Pulmonary artery endothelial cell (primary cell): Measurements from ENCODE around the gene TPSB2. TPM values are rescaled to one million over a fixed set of nuclear protein-coding genes. Genes with fewer than 3 reads are reported as not detected.
"Not testable (repeated sequence)": the region's sequence is repeated elsewhere in the genome, so short reads cannot be mapped to it uniquely, and the experiment has no call there.

Experiments used
- DNase-seq: peaks from one replicate; pipeline ENCODE4 v3.0.0-alpha.2; 2011; ENCODE audit warnings: low read depth, low spot score
- total RNA-seq: library from RNA; depleted of rRNA; stranded (reverse); fragments of >200 nt; gene quantifications from 2 replicates; pipeline ENCODE4 v1.2.3, GENCODE V29; 2014

TPSB2 gene
- not detected in 2 replicates for total RNA-seq

DNA sequence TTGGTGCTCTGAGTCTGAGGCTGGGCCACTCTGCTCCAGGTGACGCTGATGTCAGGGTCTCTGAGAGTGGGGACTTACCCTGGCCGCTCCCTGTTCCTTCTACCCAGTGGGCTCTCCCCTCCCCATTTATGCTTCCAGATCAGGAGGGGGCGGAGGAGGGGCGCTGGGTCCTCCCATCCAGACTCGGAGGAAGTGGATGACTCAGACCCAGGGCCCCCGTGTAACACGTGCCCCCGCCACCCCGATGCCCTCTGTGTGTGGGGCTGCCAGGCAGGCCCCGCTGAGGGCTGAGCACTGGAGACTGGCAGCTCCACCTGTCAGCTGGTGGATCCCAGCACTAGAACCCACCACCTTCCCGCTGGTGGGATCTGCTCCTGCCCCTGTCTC is at the start of gene TPSB2:
Gene TPSB2, minus strand, starts transcription at position 101 of the 387 bp plus-strand sequence. CDS start 233 bp downstream, outside the sequence.
- DNase-seq = not testable (repeated sequence)

GRCh38 chr16:1279081-1279944 is 49.3 kb upstream of the TPSB2 start:
- no peak for DNase-seq

- no peak for DNase-seq
Observed at GRCh38 chr16:1278477-1278876, 48.5 kb upstream of the TPSB2 start.

DNA sequence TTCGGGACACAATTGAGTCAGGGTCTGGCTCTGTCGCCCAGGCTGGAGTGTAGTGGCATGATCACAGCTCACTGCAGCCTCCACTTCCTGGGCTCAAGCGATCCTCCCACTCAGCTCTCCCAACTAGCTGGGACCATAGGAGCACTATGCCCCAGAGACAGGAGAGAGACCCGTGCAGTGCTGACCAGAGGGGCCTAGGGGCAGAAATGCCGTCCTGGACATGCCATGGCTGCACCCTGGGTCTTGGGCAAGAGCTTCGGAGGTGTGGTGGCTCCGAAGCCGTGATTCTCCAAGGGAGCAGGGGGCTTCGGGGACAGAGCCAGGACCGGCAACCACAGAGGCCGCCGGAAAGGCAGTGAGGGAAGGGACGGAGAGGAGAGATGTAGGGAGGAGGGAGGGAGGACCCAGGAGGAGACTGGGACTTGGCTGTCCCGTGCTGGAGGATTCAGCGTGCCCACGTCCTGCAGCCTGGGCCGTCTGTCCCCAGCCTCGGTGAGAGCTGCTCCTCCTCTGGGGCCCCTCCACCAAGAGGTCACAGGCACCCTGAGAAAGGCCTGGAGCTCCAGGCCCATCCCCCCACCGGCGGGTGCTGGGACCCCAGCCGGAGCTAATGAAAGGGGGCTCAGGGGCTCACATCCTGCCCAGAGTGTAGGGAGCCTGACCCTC is 47.8 kb upstream of the TPSB2 start:
- no peak for DNase-seq

GRCh38 chr16:1277151-1277598 is 47.2 kb upstream of the TPSB2 start:
- DNase-seq = no peak

GRCh38 chr16:1276580-1276878 is 46.5 kb upstream of the TPSB2 start:
- DNase-seq = no peak

DNA sequence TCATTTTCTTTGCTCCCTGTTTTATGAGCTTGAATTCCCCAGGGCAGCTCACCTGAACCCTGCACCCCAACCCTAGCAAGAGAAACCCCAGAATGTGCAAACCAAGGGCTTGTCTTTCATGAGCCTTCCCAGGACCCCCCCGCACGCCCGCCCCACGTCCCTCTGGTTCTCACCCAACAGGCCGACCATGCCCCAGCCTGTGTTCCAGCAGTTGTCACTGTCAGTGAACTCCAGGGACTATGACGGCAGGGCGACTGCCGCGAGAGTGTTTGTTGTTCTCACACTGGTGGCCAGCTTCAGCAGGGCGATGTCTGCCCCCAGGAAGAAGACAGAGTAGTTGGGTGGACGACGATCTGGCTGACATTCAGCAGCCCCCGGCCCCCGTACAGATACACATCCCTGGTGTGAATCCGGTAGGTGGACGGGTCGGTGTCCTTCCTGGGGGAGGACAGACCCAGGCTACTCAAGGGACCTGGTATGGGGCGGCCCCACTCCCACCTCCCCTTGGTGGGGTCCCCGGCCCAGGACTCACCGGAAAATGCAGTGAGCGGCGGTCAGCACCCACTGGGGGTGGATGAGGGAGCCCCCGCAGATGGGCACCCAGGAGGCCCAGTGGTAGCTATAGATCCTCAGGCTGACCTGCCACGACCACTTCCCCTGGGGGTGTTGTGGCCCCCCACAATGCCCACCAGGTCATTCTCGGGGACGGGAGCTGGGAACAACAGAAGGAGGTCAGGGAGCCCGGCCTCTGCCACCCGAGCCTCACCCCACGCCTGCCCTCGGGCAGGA is 46.0 kb upstream of the TPSB2 start:
- no peak for DNase-seq

DNA sequence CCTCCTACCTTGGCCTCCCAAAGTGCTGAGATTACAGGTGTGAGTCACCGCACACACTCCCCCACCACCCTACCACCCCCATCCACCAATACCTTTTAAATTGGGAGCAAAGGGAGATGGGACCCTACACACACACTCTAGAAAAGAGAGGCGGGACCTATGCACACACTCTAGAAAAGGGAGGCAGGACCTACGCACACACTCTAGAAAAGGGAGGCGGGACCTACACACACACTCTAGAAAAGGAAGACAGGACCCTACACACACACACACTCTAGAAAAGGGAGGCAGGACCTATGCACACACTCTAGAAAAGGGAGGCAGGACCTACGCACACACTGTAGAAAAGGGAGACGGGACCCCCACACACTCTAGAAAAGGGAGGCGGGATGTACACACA is 44.8 kb upstream of the TPSB2 start:
- DNase-seq = no peak

DNA sequence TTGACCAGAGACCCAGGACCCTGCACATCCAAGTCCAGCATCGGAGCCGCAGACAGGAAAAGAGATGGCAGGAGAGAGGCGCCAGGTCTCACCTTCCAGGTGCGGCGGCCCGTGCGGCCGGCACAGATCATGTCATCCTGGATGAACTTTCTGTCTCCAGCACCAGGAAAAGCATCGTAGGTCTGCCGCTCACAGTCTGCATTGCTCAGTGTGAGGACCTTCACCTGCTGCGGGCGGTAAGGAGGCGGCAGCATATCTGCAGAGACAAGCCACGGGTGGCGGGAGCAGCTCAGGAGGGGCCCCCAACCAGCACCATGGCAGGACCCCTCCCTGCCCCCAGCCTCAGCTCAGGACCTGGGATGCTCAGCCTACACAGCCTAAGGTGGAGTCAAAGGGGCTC is 43.8 kb upstream of the TPSB2 start:
- DNase-seq = no peak

GRCh38 chr16:1272453-1273198 is 42.6 kb upstream of the TPSB2 start:
- DNase-seq = no peak

GRCh38 chr16:1271724-1272413 is 41.9 kb upstream of the TPSB2 start:
- not testable (repeated sequence) for DNase-seq

DNA sequence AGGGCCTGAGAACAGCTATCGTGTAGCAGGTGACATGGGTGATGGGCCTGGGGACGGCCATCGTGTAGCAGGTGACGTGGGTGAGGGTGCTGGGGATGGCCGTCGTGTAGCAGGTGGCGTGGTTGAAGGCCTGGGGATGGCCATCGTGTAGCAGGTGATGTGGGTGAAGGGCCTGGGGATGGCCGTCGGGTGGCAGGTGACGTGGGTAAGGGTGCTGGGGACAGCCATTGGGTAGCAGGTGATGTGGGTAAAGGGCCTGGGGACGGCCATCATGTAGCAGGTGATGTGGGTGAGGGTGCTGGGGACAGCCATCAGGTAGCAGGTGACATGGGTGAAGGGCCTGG is 41.4 kb upstream of the TPSB2 start:
- DNase-seq = no peak

GRCh38 chr16:1269418-1269817 is 39.4 kb upstream of the TPSB2 start:
- DNase-seq = not testable (repeated sequence)

DNA sequence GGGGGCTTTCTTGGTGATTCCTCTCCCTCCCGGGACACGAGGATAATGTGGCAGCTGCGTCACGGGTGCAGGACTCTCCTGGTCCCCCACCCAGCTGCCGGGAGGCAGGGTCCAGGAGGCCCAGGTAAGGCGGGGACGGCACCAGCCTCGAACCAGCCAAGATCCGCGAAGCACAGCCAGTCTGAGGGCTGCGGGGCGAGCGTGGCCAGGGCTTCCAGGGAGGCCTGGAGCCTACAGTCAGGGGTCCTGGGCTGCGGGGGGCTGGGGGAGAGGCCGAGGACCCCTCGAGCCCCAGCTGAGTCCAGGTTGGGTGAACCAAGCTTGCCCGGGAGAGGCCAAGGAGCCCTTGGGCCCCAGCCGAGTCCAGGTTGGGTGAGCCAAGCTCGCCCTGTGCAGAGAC is 35.8 kb upstream of the TPSB2 start:
- DNase-seq = no peak

GRCh38 chr16:1265090-1265630 is 35.2 kb upstream of the TPSB2 start:
- DNase-seq = no peak

GRCh38 chr16:1264345-1265089 is 34.5 kb upstream of the TPSB2 start:
- no peak for DNase-seq

DNA sequence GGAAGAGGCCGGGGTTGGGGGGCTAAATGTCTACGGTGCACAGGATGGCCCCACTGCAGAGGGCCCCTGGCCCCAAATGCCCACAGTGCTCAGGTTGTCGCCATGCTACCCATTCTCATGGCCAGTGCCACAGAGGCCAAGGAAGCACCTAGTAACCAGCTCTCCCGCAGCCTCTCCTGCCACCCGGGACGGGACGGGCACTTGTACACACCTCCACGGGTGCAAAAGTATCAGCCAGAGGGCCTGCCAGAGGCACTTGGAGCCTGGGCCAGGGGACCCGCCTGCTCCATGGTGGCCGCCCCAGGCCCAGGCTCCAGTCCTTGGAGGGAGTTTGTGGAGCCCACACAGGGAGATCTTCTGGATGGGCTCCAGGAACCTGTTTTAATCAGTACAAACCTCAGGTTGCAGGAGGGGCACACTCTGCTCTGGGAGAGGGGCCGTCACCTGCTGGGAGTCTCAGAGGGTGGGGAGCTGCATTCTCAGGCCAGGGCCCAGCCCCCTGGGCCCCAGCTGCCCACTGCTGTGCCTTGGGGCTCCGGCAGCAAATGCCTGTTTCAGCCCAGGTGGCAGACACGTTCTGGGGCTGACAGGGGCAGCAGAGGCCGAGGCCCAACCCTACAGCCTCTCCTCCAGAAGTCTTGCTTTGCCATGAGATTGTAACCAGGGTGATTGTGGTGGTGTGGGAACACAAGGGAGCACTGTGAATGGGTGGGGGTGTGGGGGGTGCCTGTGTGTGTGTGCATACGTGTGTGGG is 33.8 kb upstream of the TPSB2 start:
- DNase-seq = no peak

DNA sequence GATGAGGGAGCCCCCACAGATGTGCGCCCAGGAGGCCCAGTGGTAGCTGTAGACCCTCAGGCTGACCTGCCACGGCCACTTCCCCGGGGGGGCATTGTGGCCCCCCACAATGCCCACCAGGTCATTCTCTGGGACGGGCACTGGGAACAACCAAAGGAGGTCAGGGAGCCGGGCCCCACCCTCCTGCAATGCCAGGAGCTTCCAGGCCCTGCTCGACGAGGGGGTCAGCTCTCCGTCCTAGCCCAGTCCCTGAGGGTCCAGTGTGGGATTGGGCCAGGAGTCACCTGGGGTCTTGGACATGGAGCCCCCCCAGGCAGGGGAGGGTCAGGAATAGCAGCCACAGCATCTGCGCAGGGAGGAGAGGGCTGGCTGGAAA is 32.9 kb upstream of the TPSB2 start:
- DNase-seq = no peak

DNA sequence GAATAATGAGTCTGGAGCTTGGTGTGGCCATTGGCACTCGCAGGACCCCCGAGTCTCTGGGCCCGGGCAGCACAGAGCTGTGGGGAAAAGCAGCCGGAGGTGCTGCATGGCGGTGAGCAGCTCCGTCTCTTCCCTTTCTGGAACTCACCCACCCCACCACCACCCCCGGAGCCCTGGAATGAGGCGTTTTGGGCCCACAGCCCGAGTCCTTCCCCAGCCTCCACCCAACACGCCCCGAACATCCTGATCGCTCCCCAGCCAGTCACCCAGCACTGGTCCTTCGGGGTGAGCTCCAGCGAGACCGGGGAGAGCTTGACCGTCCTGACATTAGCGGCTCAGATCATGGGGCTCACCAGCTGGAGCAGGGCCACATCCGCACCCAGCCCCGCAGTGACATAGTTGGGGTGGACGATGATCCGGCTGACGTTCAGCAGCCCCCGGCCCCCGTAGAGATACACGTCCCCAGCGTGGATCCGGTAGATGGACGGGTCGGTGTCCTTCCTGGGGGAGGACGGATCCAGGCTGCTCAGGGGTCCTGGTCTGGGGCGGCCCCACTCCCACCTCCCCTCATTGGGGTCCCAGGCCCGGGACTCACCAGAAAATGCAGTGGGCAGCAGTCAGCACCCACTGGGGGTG is 32.3 kb upstream of the TPSB2 start:
- DNase-seq = no peak
